GOT3 (cell line): ENCODE measurements around the gene C8G.

Experiments used
- DNase-seq: peaks from one replicate; lab custom pipeline; 2025; ENCODE audit warnings: mixed read lengths; lab: John Stamatoyannopoulos, UW

Gene C8G

DNA sequence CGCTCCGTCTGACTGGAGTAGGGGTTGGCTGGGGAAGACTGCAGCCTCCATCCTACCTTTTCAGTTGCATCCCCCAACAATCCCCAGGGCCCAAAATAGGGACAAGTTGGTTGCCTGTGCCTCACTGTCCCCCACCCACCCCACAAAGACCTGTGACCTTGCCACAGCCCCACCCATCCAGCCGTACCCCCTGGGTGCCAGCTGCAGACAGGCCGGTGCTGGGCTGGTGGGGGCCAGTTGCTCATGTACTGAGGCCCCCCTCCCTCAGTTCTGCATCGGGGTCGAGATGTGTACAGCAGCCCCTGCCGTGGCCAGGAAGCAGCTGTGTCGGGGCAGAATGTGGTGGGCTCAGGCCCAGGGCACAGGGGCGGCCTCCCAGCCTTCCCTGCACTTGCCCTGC lies 38.1 kb downstream of the C8G start:
- no peak for DNase-seq

DNA sequence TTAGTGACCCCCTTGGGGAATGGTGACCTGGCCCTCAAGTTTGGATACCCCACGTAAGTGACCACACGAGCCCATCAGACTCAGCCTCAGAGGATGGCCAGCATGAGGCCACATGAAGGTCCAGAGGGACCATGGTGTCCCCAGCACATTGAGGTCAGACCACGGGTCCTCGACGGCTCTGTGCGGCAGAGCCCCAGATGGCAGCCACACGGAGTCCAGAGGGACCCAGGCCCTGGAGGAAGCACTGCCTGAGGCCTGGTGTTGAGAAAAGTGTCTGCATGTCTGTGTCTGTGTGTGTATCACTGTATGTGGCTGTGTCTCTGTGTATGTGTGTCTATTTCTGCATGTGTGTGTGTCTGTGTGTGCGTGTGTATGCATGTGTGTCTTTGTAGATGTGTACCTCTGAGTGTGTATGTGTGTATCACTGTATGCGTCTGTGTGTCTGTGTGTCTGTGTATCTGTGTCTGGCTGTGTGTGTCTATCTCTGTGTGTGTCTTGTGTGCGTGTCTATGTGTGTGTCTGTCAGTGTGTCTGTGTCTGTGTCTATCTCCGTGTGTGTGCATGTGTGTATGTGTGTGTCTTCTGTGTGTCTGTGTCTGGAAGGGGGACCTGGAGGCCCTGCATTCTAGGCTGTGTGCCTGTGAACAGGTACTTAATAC lies 38.7 kb downstream of the C8G start:
- no peak for DNase-seq

DNA sequence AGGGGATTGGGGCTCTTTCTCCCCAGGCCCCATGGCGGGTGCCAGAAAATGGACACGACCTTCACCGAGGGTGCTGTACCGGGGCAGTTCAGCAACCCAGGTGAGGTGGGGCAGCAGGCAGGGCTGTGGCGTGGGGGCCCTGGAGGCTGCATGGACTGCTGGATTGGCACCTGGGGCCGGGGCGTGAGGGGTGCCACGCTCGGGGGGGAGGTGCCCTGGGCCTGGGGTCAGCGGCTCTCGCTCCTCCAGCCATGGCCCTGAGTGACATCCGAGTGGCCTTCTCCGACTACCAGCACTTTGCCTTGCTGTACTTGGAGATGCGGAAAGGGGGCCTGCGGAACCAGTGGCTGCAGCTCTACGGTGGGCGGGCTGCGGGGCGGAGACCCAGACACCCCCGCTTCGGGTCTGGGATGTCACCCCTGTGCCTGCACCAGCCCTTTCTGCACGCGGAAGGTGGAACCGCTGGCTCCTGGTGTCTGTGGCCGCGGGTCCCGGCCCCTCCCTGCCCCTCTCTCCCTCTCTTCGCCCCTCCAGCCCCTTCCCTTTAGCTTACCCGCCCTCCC lies 39.5 kb downstream of the C8G start:
- no peak for DNase-seq

DNA sequence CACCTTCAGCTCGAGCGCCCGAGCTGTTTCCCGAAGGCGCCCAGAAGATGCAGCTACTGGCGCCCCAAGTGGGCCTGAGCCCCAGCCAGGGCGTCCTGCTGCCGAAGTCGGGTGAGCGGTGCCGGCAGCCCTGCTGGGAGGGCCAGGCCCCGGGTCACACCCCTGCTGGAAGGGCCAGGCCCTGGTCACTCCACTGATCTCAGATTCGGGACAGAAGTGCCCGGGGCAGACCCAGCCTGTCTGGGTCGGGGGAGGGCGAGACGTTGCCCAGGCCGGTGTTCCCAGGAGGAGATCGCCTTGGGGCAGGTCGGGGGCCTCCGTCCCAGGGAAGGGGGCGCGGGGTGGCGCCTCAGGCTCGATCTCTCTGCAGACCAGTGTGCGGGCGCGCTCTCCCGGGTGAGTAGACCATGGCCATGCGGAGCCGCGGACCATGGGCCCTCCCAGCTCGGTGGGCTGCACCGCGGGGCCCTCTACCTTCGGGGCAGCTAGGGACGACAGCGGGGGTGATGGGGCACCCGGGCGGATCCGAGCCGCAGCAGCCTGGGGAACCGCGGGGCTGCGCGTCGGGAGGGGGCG lies 40.1 kb downstream of the C8G start:
- DNase-seq: no peak

DNA sequence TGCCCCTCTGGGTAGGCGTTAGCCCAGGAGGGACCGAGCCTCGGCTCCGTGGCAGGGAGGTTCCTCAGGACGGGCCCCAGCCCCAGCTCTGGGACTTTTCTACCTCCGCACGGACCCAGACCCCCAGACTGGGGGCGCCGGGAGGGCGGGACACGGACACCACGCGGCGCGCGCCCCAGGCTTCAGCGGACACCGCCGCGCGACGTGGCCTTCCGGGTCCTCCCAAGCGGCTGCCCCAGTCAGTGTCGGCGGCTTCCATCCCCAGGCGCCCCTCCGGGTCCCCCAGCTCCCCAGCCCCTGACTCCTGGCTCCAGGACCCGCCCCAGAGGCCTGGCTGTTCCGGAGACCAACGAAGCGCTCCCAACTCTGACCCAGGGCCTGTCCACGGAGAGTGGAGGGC lies 40.8 kb downstream of the C8G start:
- DNase-seq: no peak

DNA sequence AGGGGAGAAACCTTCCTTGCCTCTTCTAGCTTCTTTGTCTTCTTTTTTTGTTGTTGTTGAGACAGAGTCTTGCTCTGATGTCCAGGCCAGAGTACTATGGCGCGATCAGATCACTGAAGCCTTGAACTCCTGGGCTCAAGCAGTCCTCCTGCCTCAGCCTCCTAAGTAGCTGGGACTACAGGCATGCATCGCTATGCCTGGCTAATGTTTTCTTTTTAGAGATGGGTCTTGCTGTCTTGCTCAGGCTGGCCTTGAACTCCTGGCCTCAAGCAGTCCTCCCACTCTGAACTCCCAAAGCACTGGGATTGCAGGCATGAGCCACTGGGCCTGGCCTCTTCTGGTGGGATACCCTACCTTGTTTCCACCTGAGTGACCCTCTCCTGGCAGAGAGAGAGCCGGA lies 43.8 kb downstream of the C8G start:
- no peak for DNase-seq

DNA sequence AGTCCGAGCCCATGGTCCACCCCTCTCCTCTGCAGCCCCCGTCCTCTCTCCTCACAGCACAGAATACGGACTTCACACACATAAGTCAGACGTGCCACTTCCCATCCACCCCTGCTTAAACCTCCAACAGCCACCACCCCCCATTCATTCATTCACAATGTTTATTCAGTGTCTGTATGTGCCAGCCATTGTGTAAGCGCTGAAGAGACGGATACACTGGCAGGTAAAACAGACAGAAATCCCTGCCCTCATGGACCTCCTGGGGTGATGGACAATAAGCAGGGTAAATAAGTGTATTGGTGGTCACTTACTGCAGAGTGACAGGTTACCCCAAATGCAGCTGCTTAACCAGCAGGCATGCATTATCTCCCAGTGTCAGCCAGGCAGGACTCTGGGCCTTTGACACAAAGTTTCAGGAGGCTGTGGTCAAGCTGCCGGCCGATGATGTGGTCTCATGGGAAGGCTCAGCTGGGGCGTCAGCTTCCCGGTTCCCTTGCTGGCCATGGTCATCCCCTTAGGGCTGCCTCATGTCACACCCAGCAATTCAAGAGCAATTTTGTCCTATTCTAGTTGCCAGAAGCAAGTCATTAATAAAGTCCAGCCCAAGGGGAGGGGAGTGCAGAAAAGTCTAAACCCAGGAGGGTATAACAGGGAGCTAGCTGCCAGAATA lies 45.3 kb downstream of the C8G start:
- DNase-seq: no peak

DNA sequence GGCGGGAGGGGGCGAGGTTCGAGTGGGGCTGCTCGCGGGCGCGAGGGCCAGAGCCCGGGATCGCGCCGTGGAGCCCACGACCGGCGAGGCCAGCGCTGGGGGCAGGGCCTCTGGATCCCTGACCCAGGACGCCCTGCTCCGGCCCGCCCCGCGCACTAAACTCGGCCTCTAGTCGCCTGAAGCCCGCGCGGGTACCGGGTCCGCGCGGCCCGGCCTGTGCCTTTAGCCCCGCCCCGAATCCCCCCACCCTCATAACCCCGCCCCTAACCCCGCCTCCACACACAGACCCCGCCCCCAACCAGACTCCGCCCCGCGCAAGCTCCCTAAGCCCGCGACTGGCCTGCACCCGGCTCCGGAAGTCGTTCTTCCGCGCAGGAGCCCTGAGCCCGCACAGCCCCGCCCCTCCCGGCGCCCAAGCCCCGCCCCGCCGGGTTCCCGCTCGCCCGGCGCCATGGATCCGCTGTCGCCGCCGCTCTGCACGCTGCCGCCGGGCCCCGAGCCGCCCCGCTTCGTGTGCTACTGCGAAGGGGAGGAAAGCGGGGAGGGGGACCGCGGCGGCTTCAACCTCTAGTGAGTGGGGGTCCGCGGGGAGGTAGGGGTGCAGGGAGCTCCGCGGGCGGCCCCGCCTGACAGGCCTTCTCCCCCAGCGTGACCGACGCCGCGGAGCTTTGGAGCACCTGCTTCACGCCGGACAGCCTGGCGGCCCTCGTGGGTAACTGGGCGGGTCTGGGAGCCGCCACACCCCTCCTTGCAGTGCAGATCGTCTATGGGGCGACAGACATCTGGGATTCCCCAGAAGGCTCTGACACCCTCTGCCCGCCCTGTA lies 47.2 kb downstream of the C8G start, which contains the start of gene PAXX:
PAXX (plus strand) TSS at position 430 of the 826 bp plus-strand sequence; CDS start at position 452, 22 bp downstream.
- peak; percentile 76 for DNase-seq

DNA sequence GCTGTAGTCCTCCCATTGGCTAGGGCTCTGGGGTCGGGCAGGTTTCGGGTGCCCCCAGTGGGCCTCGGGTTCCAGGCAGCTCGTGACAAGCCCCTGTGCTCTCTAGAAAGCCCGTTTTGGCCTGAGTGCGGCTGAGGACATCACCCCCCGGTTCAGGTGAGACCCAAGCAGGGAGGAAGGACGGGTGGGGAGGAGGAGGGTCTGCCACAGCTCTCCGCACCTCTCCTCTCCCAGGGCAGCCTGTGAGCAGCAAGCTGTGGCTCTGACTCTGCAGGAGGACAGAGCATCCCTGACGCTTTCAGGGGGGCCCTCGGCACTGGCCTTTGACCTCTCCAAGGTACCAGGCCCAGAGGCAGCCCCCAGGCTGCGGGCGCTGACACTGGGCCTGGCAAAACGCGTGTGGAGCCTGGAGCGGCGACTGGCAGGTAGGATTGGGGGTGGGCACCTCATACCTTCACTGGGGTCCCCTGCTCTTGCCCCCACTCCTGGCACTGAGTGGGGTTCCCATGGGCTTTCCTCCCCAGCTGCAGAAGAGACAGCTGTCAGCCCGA lies 47.9 kb downstream of the C8G start:
- DNase-seq: no peak

DNA sequence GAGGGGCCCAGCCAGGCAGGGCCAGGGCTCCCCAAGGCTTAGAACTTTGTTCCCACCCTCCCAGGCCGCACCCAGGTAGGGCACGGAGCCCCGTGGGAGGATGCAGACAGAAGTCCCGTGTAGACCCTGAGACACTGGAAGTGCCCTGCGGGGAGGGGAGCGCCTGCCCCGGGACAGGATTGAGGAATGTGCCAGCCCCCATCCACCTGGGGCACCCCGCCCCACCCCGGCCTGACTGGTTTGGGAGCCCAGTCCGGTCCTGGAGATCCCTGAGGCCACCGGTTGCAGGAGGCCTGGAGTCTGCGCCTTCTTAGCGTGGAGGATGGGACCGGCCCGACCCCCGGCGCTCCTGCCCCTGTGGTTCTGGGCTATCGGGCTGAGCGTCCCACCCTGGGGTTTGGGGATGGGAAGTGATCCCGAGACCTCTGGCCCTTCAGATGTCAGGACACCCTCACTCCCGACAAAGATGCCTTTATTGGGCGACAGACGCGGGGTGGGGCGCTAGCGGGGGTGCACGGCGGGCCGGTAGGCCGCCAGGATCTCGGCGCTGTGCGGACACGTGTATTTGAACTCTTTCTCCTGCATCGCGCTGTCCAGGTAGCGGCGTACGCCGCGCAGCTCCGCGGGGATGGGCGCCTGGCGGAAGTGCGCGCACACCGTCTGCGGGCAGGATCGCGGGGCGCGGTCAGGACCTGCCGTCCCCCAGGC lies 49.3 kb downstream of the C8G start:
- DNase-seq: no peak

DNA sequence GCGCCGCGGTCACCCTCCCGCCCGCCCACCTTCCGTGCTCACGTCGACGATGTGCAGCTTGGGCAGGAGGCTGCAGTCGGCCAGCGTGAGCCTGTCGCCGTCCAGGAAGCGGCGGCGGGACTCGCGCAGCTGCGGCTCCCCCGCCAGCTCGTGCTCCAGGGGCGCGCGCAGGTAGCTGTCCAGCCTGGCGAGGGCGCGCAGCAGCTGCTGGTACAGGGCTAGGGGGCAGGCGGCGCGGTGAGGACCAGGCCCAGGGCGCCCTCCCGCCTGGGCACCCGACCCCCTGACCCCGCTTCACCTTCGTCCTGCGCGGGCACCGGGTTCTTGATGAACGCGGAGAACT lies 49.8 kb downstream of the C8G start:
- no peak for DNase-seq

DNA sequence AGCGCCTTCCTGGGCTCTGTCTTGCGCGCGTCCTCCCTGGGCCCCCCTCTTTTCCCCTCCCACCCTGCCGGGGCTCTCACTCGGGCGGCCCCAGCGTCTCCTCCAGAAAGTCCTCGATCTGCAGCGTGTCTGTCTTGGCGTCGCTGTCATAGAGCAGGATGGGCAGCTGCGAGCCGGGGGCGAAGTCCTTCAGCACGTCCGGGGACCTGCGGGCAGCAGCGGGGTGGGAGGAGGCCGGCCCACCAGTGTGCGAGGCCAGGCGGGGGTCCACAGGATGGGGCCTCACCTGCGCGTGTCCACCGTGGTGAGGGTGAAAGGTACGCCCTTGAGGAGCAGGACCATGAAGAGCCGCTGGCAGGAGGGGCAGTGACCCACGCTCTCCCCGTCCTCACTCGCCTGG lies 50.3 kb downstream of the C8G start:
- DNase-seq: no peak

DNA sequence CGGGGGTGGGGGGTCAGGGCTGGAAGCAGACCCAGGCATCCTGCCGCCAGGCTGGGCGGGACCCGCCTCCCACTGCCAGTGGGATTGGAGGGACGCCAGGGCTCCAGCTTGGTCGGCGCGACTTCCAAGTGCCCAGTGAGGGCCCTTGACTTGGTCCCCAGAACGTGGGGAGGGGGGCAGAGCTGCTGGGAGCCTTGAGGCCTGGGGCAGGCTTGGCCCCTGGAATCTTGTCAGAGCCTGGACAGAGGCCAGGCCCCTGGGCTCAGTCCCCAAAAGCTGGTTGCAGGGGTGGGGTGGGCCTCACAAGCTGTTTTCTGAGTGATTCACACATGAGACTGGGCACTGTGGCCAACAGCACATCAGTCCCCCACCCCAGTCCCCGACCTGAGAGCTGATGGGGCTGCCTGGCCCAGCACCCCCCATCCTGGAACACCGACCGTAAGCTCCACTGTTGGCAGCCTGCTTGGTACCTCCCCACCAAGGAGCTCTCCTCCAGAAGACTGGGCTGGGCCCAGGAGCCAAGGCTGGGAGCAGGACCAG lies 50.8 kb downstream of the C8G start:
- DNase-seq: no peak
